ENCODE measurements around the gene NAGK.

GRCh38 chr2:71113843-71114242 is 45.4 kb downstream of the NAGK start:
- TF ChIP-seq EZH2 (IDR thresholded peaks at IDR 0.05; ENCODE audit: low read length, missing control alignments) (no peak), CTCF (conservative IDR thresholded peaks at IDR 0.05 in 1 of 2, IDR thresholded peaks at IDR 0.05 in 1 of 2; ENCODE audit: low read depth in 1 of 2, low read length in 2 of 2) (no peak)

All from fibroblast of lung (primary cell).